Stimulated activated CD8-positive, alpha-beta memory T cell treated with anti-CD3 and anti-CD28 coated beads, Interleukin-15, amount 100 ng/mL, for 24 hours (primary cell): ENCODE data around the gene CACNA1E.

Source experiments
- DNase-seq: peaks from one replicate; pipeline ENCODE4 v3.0.0-alpha.2; 2020; ENCODE audit warnings: low read depth

The CACNA1E gene

DNA sequence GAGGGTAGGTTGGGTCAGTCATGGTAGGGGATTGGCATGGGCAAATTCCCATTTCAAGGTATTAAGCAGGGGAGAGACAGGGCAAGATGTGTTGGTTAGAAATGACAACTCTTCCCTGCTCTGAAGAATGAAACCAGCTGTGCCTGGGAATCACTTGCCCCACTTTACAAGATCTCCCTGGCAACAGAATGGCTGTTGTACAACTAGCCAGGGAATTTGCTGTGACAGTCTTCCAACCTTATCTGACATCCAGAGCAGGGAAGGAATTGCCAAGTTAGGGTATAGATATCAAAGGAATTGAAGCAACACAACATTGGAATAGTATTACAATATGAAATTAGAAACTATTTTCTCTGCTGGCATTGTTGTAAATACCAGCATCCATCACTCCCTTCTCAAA, 154.7 kb downstream of the CACNA1E start:
- DNase-seq, result no peak

GRCh38 chr1:181640956-181641355, 157.6 kb downstream of the CACNA1E start:
- no peak for DNase-seq

GRCh38 chr1:181643631-181644030, 160.3 kb downstream of the CACNA1E start:
- DNase-seq, result no peak

DNA sequence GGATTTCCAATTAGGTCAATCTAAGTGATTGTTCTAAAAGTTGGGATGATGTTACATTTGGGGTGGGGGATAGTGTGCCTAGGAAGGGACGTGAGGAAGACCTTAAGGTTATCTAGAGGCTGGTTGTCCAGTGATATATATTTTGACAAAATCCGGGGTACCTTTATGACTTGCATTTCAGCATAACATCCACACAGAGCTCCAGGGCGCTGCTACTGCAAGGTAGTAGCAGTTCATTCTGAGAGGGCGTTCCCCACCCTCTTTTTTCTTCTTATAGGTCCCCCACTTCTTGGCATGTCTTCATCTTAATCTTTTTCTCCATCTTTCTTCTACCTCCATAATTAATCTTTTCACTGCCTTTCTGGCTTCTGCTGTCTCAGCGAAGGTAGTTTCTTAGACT, 161.9 kb downstream of the CACNA1E start:
- no peak for DNase-seq

DNA sequence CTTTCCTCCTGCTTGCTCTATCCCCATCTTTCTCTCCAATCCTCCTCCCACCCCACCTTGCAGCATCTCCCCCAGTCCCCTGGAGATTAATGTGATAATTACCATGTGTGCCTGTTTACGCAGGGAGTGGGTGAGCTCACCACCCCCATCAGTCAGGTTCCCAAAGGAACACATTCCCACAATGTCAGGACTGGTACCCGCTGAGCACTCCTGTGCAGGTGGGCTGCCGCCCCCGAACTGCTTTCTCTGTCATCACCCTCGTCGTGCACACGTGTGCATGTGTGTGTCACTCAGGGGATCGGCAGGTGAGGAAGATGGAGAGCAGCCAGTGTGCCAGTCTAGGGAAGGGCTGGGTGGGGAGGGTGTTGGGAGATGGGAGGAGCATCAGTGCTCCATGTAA, 163.4 kb downstream of the CACNA1E start:
- no peak for DNase-seq

- no peak for DNase-seq
These were observed 164.2 kb downstream of the CACNA1E start for GRCh38 chr1:181647314-181648035.

GRCh38 chr1:181651276-181651675, 168.0 kb downstream of the CACNA1E start:
- no peak for DNase-seq

DNA sequence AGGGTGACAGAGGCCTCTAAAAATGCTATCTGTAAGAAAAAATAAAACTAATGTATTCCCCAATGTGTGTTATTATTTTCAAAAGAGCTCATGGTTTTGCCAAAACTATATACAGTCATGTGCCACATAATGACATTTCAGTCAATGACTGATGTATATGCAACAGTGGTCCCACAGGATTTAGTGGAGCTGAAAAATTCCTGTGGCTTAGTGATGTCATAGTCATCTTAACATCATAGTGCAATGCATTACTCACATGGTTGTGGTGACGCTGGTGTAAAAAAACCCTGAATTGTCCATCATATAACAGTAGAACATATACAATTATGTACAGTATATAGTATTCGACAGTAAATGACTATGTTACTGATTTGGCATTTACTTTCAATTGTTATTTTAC, 172.4 kb downstream of the CACNA1E start:
- DNase-seq, result no peak

- DNase-seq, result no peak
These were observed 173.2 kb downstream of the CACNA1E start for GRCh38 chr1:181656491-181656890.

DNA sequence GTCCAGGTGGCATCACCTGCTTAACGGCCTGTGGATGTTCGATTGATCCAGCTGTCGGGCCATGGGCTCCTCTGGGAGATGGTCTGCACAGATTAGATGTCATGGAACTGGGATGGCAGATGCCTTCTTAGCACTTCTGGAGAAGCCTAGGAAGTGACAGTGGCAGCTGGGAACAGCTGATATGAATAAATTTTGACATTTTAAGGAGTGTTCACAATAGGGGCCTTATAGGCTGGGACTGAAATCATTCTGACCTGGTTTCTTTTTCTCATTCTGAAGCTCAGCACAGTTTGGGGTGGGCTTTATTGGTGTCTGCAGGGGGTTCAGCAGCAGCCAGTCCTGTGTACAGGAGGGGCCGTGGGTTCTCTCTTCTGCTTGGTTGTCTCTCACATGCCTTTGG, 175.3 kb downstream of the CACNA1E start:
- DNase-seq, result no peak

- no peak for DNase-seq
These were observed 176.1 kb downstream of the CACNA1E start for GRCh38 chr1:181659321-181659957.

GRCh38 chr1:181660621-181661020, 177.3 kb downstream of the CACNA1E start:
- no peak for DNase-seq

DNA sequence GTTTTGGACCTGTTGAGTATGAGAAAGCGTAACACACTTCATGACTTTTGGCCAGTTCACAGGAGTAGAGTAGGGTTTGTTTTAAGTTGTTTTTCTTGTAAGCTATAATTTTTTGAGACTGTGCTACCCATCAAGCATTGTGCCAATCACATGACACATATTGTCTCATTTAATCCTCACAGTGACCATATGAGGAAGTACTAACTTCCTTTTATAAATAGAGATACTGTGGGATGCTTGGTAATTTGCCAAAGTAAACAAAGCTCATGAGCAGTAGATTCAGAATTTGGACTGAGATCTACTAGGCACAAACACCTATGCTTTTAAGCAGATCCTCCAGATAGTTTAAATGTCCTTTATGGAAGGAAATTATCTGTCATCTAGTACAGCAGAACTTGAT, 178.3 kb downstream of the CACNA1E start:
- DNase-seq, result no peak

DNA sequence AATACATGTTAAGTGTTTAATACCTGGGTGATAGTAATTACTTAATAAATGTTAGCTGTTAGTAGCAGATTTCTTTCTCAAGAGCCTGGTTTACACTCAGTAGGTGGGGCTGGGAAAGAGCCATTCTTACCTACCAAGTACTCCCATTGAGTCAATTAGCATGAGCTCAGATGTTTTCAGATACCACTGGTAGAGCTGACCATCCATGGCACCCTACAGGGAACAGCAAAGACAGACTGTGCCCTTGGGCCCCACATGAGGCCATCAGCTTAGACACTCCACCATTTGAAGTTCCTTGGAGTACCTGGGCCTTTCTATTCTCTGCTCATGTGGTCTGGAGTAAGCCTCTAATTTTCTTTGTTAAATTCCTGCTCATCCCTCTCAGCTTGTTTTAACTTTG, 179.3 kb downstream of the CACNA1E start:
- DNase-seq, result no peak

DNA sequence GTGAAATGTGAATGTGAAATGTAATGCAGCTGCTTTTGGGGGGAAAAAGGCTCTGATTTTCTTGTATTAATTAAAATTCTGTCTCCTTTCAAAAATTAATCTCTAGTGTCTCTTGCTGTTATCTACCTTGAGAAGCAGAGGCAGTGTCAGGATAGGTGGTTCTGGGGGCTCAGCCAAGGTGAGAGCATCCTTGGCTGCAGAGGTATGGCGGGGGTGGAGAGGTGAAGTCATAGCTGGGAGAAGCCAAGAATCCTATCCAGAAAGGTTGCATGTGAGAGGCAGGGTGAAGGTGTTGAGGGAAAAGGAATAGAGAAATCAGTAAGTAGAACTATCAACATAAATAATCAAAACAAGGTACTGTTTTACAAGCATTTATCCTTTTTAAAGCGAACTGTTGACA, 181.2 kb downstream of the CACNA1E start:
- DNase-seq, result no peak

- DNase-seq, result no peak
These were observed 185.9 kb downstream of the CACNA1E start for GRCh38 chr1:181669246-181669645.

GRCh38 chr1:181674617-181675016, 191.3 kb downstream of the CACNA1E start:
- no peak for DNase-seq

GRCh38 chr1:181675091-181675917, 192.0 kb downstream of the CACNA1E start:
- DNase-seq, result no peak

- DNase-seq, result no peak
These were observed 192.5 kb downstream of the CACNA1E start for GRCh38 chr1:181675918-181676190.

GRCh38 chr1:181676269-181676668, 193.0 kb downstream of the CACNA1E start:
- DNase-seq, result no peak

GRCh38 chr1:181680332-181680731, 197.0 kb downstream of the CACNA1E start:
- DNase-seq, result no peak

DNA sequence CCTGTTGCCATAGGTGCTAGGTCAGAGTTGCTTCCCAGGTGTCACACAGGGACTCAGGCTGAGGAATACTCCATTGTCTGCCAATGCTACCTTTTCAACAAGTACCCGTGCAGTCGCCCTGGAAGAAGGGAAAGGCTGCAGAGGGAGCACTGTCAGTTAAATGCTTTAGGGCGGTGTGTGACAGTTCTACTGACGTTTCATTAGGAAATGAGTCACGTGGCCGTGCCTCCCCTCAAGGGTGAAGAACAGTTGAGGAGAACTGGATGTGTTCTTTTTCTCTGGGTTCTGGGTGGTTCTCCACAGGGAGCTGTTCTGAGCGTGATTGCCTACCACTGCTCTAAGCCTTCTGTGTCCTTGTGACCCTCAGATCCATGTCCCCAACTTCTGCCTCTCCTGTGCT, 197.6 kb downstream of the CACNA1E start:
- no peak for DNase-seq

DNA sequence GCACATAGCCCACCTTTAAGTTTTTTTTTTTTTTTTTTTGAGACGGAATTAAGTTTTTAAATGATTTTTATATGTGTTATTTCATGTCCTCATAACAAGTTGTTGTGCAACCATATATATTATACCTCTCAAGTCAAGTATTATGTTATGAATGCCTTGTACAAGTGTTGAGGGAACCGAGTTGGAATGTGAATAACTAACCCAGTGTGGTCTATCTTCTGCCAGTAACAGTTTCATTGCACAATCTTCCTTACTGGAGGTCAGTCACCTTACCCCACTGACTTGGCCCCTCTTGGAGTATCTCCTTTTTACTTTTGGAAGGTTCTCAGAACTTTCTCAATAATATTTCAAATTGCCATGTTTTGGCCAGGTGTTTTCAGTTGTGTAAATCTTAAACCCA, 201.9 kb downstream of the CACNA1E start:
- DNase-seq, result no peak
